Fibroblast of lung (primary cell): ENCODE measurements around the gene SIRT5.

ENCODE experiments used
- EZH2 ChIP-seq: IDR thresholded peaks from 2 replicates; pipeline ENCODE4 v1.5.1; 2012; ENCODE audit warnings: low read length, control low read depth, mild to moderate bottlenecking; ENCODE audit errors: missing control alignments
- TF ChIP-seq, protein P1 (sequence below), 2 donors: IDR thresholded peaks in 1 of 2; conservative IDR thresholded peaks in 1 of 2; 1 replicate in 1 of 2; 2 replicates in 1 of 2; pipeline ENCODE4 v1.5.1; 2011 to 2012; ENCODE audit warnings: low read length in 2 of 2, control low read depth in 1 of 2, inconsistent platforms in 1 of 2, low read depth in 1 of 2, mild to moderate bottlenecking in 1 of 2

- TF ChIP-seq, protein P1, sequence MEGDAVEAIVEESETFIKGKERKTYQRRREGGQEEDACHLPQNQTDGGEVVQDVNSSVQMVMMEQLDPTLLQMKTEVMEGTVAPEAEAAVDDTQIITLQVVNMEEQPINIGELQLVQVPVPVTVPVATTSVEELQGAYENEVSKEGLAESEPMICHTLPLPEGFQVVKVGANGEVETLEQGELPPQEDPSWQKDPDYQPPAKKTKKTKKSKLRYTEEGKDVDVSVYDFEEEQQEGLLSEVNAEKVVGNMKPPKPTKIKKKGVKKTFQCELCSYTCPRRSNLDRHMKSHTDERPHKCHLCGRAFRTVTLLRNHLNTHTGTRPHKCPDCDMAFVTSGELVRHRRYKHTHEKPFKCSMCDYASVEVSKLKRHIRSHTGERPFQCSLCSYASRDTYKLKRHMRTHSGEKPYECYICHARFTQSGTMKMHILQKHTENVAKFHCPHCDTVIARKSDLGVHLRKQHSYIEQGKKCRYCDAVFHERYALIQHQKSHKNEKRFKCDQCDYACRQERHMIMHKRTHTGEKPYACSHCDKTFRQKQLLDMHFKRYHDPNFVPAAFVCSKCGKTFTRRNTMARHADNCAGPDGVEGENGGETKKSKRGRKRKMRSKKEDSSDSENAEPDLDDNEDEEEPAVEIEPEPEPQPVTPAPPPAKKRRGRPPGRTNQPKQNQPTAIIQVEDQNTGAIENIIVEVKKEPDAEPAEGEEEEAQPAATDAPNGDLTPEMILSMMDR (conservative IDR thresholded peaks at IDR 0.05 in 1 of 2, IDR thresholded peaks at IDR 0.05 in 1 of 2; ENCODE audit: low read depth in 1 of 2, low read length in 2 of 2) = no peak
- TF ChIP-seq EZH2 = no peak
Measured at GRCh38 chr6:13568970-13569369, 5.4 kb upstream of the SIRT5 start.
